HL-60 (cell line): ENCODE data around the gene CTIF.

Experiments used
- CTCF ChIP-seq: IDR thresholded peaks from one replicate; pipeline ENCODE4 v1.5.1; 2011; ENCODE audit warnings: low read length, control low read depth, inconsistent platforms; ENCODE audit not compliant: insufficient read depth
- GABPA ChIP-seq: IDR thresholded peaks from 2 replicates; pipeline ENCODE4 v1.6.1; 2012; ENCODE audit warnings: low read depth
- POLR2AphosphoS5 ChIP-seq: IDR thresholded peaks from 2 replicates; pipeline ENCODE4 v1.6.1; 2012; ENCODE audit warnings: low read depth
- REST ChIP-seq: IDR thresholded peaks from 2 replicates; pipeline ENCODE4 v1.6.1; 2012; ENCODE audit warnings: low read depth; ENCODE audit not compliant: insufficient replicate concordance

GRCh38 chr18:48872234-48873145, 333.7 kb downstream of the CTIF start:
- TF ChIP-seq CTCF, result no peak
- TF ChIP-seq GABPA, result no peak
- TF ChIP-seq POLR2AphosphoS5, result no peak
- TF ChIP-seq REST, result no peak
